Activated CD8-positive, alpha-beta T cell treated with anti-CD3 and anti-CD28 coated beads for 36 hours (primary cell): ENCODE data around the gene GPR180. TPM values are rescaled to one million over a fixed set of nuclear protein-coding genes. Genes with fewer than 3 reads are reported as not detected.

Source experiments
- ATAC-seq: fragments of 200-7000 bp; cut with Tn5 transposase; one replicate; pipeline ENCODE4 v1.10.0; 2021; ENCODE audit warnings: mild to moderate bottlenecking, moderate library complexity
- CTCF ChIA-PET: fragments of 350-600 bp; sonication (Branson Sonifier 250); formaldehyde crosslinking; loops from one replicate; lab custom pipeline; 2021; ENCODE audit warnings: antibody characterized with exemption; lab: Charles Lee
- POLR2A ChIA-PET: fragments of 350-600 bp; sonication (Branson Sonifier 250); formaldehyde crosslinking; loops from one replicate; lab custom pipeline; 2021; ENCODE audit warnings: antibody characterized with exemption; lab: Charles Lee
- DNase-seq: peaks from one replicate; pipeline ENCODE4 v3.0.0-alpha.2; 2020
- H3K27ac Mint-ChIP-seq: one replicate; pipeline ENCODE4 v1.8.0; 2021; ENCODE audit warnings: mild to moderate bottlenecking, mixed read lengths
- H3K27me3 Mint-ChIP-seq: one replicate; pipeline ENCODE4 v1.8.0; 2021; ENCODE audit warnings: mixed read lengths
- H3K36me3 Mint-ChIP-seq: one replicate; pipeline ENCODE4 v1.8.0; 2021; ENCODE audit warnings: low read depth, mixed read lengths
- H3K4me1 Mint-ChIP-seq: one replicate; pipeline ENCODE4 v1.8.0; 2021; ENCODE audit warnings: low read depth, mixed read lengths
- H3K4me3 Mint-ChIP-seq: one replicate; pipeline ENCODE4 v1.8.0; 2021; ENCODE audit warnings: mild to moderate bottlenecking, moderate library complexity, mixed read lengths
- H3K9me3 Mint-ChIP-seq: one replicate; pipeline ENCODE4 v1.8.0; 2021; ENCODE audit warnings: mixed read lengths
- CTCF ChIP-seq: fragments of 200-600 bp; IDR thresholded peaks from one replicate; pipeline ENCODE4 v1.8.0; 2022; ENCODE audit warnings: antibody characterized with exemption, mild to moderate bottlenecking
- intact Hi-C: fragments of 100-400 bp; cut with micrococcal nuclease; formaldehyde crosslinking; loops from one replicate; pipeline ENCODE4 v1.10.0; 2022
- total RNA-seq, 2 experiments: library from RNA; stranded (reverse); gene quantifications; one replicate each; pipeline ENCODE4 v1.2.3, GENCODE V29; 2021

The GPR180 gene
- total RNA-seq, 2 experiments from 2014 or later = 7.5 to 7.7 TPM

GRCh38 chr13:94678845-94679244 is 77.2 kb downstream of the GPR180 start:
- no peak for ATAC-seq
- no peak overlapping the region for H3K27ac Mint-ChIP-seq
- no peaks in the 10 kb centered on the region for H3K4me1 Mint-ChIP-seq
- H3K4me3 Mint-ChIP-seq = no peak overlapping the region
- intact Hi-C loops = no loop called here
- no peaks in the 10 kb centered on the region for H3K36me3 Mint-ChIP-seq
- H3K9me3 Mint-ChIP-seq = no peaks in the 10 kb centered on the region
- ChIA-PET CTCF (interaction anchor here (1.1 kb wide), 1 partner anchor 17 kb away, joined by 4 read pairs; no protein-coding TSS in a partner anchor), POLR2A (no interaction called here)
- TF ChIP-seq CTCF = no peak
- DNase-seq = no peak
- H3K27me3 Mint-ChIP-seq = peaks cover 36% of the 10 kb centered on the region

- Mint-ChIP-seq H3K27ac (no peak overlapping the region), H3K36me3 (no peaks in the 10 kb centered on the region), H3K4me1 (no peaks in the 10 kb centered on the region), H3K4me3 (no peak overlapping the region), H3K27me3 (peaks cover 36% of the 10 kb centered on the region), H3K9me3 (no peaks in the 10 kb centered on the region)
- no peak for TF ChIP-seq CTCF
- ATAC-seq (no peak), DNase-seq (no peak)
- intact Hi-C loops = no loop called here
- ChIA-PET POLR2A (no interaction called here), CTCF (interaction anchor here (1.1 kb wide), 1 partner anchor 18 kb away, joined by 4 read pairs; no protein-coding TSS in a partner anchor)
Observed at GRCh38 chr13:94679614-94680013, 78.0 kb downstream of the GPR180 start.

GRCh38 chr13:94682229-94682628 is 80.6 kb downstream of the GPR180 start:
- TF ChIP-seq CTCF = no peak
- ChIA-PET CTCF (no interaction called here), POLR2A (no interaction called here)
- no peak overlapping the region for H3K27ac Mint-ChIP-seq
- ATAC-seq (no peak), DNase-seq (no peak)
- no peaks in the 10 kb centered on the region for H3K4me1 Mint-ChIP-seq
- no peaks in the 10 kb centered on the region for H3K36me3 Mint-ChIP-seq
- no peak overlapping the region for H3K4me3 Mint-ChIP-seq
- peaks cover 30% of the 10 kb centered on the region for H3K27me3 Mint-ChIP-seq
- intact Hi-C loops = no loop called here
- H3K9me3 Mint-ChIP-seq = no peaks in the 10 kb centered on the region

- Mint-ChIP-seq H3K27ac (no peak overlapping the region), H3K4me3 (no peak overlapping the region), H3K36me3 (no peaks in the 10 kb centered on the region), H3K27me3 (peaks cover 27% of the 10 kb centered on the region), H3K4me1 (no peaks in the 10 kb centered on the region), H3K9me3 (no peaks in the 10 kb centered on the region)
- CTCF ChIA-PET = interaction anchor here (0.9 kb wide), 1 partner anchor 62 kb away, joined by 3 read pairs; no protein-coding TSS in a partner anchor
- intact Hi-C loops = no loop called here
- no peak for TF ChIP-seq CTCF
- ATAC-seq = no peak
- DNase-seq = no peak
- POLR2A ChIA-PET = no interaction called here
Observed at GRCh38 chr13:94683409-94683808, 81.8 kb downstream of the GPR180 start.

Other genes with a start within 250 kb of the GPR180 start
- under 1 TPM in 1 of 2 experiments, not detected in 1; 0.07 TPM for gene DCT, start 122.2 kb upstream of the GPR180 start, total RNA-seq
- 10 to 100 TPM; 24.0 to 27.0 TPM for gene TGDS, start 5.7 kb upstream of the GPR180 start, total RNA-seq
- not detected for gene SOX21, start 110.7 kb downstream of the GPR180 start, total RNA-seq